ENCODE results near the gene PDE11A. TPM values are rescaled to one million over a fixed set of nuclear protein-coding genes. Genes with fewer than 3 reads are reported as not detected.

The PDE11A gene
- total RNA-seq, 1 donor from 2014 or later: 0.75 TPM

DNA sequence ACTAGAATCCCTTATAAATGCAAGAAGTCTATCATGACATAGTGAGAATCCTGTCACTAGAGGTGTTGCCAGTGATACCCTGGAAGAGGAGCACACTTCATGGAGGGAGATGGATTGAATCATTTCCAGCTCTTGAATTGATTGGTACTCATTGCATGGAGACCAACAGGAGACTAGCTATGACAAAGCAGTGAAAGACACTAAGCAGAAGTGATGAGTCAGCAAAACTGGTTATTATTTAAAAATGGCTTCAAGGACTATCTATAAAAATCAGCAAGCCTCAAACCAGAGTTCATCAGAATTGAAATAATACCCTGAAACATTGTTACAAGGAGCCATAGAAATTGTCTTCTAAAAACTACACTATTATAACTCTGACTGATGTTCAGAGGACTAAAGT, 200.3 kb downstream of the PDE11A start:
- no peaks in the 10 kb centered on the region for H3K27me3 ChIP-seq
- H3K4me1 ChIP-seq: no peaks in the 10 kb centered on the region
- no peaks in the 10 kb centered on the region for H3K36me3 ChIP-seq
- no peak for DNase-seq (ENCODE audit: low spot score in 2 of 2)
- H3K9me3 ChIP-seq: no peaks in the 10 kb centered on the region
- intact Hi-C loops (cut with DNase I): no loop called here
- no peak overlapping the region for H3K4me3 ChIP-seq
- no peak overlapping the region for H3K27ac ChIP-seq
- TF ChIP-seq, protein P1, sequence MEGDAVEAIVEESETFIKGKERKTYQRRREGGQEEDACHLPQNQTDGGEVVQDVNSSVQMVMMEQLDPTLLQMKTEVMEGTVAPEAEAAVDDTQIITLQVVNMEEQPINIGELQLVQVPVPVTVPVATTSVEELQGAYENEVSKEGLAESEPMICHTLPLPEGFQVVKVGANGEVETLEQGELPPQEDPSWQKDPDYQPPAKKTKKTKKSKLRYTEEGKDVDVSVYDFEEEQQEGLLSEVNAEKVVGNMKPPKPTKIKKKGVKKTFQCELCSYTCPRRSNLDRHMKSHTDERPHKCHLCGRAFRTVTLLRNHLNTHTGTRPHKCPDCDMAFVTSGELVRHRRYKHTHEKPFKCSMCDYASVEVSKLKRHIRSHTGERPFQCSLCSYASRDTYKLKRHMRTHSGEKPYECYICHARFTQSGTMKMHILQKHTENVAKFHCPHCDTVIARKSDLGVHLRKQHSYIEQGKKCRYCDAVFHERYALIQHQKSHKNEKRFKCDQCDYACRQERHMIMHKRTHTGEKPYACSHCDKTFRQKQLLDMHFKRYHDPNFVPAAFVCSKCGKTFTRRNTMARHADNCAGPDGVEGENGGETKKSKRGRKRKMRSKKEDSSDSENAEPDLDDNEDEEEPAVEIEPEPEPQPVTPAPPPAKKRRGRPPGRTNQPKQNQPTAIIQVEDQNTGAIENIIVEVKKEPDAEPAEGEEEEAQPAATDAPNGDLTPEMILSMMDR (IDR thresholded peaks at IDR 0.05): no peak

DNA sequence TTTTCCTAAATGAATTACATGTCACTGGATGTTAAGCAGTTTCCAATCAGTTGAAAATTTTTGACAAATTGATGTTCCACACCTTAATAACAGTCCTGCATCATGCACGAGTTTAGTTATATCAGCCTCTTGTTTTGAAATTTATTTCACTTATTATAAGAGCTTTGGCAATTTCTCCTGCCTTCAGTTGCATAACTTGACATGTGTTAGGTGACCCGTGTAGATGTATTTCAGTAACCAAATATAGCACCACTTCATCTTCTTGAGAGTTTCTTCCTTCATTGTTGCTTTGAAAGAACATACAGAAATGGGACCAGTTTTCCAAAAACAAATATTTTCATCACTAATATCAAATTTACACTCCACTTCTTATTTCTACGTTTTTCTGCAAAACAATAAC, 202.7 kb downstream of the PDE11A start:
- no peaks in the 10 kb centered on the region for H3K9me3 ChIP-seq
- H3K36me3 ChIP-seq: no peaks in the 10 kb centered on the region
- no peaks in the 10 kb centered on the region for H3K27me3 ChIP-seq
- no peak overlapping the region for H3K4me3 ChIP-seq
- TF ChIP-seq, protein P1 (IDR thresholded peaks at IDR 0.05): no peak
- H3K27ac ChIP-seq: no peak overlapping the region
- H3K4me1 ChIP-seq: no peaks in the 10 kb centered on the region
- intact Hi-C loops (cut with DNase I): no loop called here
- no peak for DNase-seq (ENCODE audit: low spot score in 2 of 2)

DNA sequence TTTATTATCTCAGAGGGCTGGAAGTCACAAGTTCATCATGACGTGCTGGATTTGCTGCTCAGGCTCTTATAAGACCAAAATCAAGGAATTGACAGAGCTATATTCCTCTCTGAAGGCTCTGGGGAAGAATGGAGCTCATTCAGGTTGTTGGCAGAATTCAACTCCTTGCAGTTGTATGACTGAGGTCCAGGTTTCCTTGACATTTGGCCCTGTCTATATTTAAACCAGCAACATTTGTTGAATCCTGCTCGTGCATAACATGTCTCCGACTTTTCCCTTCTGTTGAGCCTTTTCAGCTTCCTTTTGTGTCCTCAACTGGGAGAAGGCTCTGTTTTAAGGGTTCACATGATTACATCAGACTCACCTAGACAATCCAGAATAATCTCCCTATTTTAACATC, 203.4 kb downstream of the PDE11A start:
- no peak overlapping the region for H3K27ac ChIP-seq
- H3K4me1 ChIP-seq: no peaks in the 10 kb centered on the region
- no peaks in the 10 kb centered on the region for H3K36me3 ChIP-seq
- intact Hi-C loops (cut with DNase I): no loop called here
- TF ChIP-seq, protein P1 (IDR thresholded peaks at IDR 0.05): no peak
- H3K4me3 ChIP-seq: no peak overlapping the region
- no peak for DNase-seq (ENCODE audit: low spot score in 2 of 2)
- H3K9me3 ChIP-seq: no peaks in the 10 kb centered on the region
- no peaks in the 10 kb centered on the region for H3K27me3 ChIP-seq

DNA sequence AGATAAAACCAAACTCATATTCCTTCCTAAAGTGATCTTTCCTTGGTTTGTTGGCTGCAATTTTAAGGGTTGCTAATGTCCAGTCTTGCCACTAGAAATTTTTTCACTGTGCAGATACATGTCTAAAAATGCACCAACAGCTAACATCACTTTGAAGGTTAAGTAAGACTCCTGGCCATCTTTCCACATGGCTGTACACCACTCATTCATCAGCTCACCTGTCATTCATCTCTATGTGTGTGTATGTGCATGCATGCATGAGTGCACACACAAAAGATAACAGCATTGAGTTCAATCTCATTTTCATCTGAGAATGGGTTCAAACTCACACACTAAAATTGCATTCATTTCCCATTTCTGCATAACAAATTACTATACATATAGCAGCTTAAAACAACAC, 203.8 kb downstream of the PDE11A start:
- intact Hi-C loops (cut with DNase I): no loop called here
- TF ChIP-seq, protein P1 (IDR thresholded peaks at IDR 0.05): no peak
- Histone ChIP-seq H3K27ac (no peak overlapping the region), H3K4me1 (no peaks in the 10 kb centered on the region), H3K27me3 (no peaks in the 10 kb centered on the region), H3K4me3 (no peak overlapping the region), H3K9me3 (no peaks in the 10 kb centered on the region), H3K36me3 (no peaks in the 10 kb centered on the region)
- no peak for DNase-seq (ENCODE audit: low spot score in 2 of 2)

DNA sequence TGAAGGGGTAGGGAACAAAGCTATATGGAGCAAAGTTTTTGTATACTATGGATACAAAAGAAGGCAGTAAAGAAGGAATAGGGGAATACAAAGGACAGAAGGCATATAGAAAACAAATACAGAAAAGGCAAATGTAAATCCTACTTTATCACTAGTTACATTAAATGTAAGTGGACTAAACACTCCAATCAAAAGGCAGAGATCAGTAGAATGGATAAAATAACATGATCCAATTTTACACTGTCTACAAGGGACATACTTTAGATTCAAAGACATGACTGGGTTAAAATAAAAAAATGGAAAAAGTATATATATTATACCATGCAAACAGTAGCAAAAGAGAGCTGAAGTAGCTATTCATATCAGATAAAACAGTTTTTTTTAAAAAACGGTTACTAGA, 215.0 kb downstream of the PDE11A start:
- no peak for DNase-seq (ENCODE audit: low spot score in 2 of 2)
- Histone ChIP-seq H3K27ac (no peak overlapping the region), H3K4me1 (no peaks in the 10 kb centered on the region), H3K36me3 (no peaks in the 10 kb centered on the region), H3K4me3 (no peak overlapping the region), H3K9me3 (peaks cover 0 to 8% of the 10 kb centered on the region in 2 donors), H3K27me3 (no peaks in the 10 kb centered on the region)
- TF ChIP-seq, protein P1 (IDR thresholded peaks at IDR 0.05): no peak
- intact Hi-C loops (cut with DNase I): no loop called here

DNA sequence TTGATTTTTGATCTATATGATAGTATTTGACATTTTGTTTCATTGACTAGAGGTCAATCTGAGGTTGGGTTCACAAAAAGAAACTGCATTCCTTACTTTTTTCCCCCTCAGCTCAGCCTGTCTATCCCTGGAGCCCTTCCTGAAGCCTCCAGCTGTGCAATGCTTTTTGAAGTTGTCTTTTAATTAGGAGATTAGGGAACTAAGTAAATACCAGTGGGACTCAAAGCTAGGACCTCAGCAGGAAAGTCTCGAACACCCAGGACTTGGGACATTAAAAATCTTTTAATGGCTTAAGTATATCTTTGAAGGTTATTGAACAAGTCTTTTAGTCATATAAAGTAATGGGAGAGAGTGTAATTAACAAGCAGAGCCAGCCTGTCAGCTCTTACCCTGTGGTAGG, 220.2 kb downstream of the PDE11A start:
- Histone ChIP-seq H3K4me1 (no peaks in the 10 kb centered on the region), H3K27me3 (no peaks in the 10 kb centered on the region), H3K36me3 (no peaks in the 10 kb centered on the region), H3K9me3 (peaks cover 0 to 5% of the 10 kb centered on the region in 2 donors), H3K27ac (no peak overlapping the region), H3K4me3 (no peak overlapping the region)
- no peak for DNase-seq (ENCODE audit: low spot score in 2 of 2)
- TF ChIP-seq, protein P1 (IDR thresholded peaks at IDR 0.05): no peak
- intact Hi-C loops (cut with DNase I): no loop called here
